WI38 (cell line): ENCODE measurements around the gene MAP1S.

Source experiments
- H3K4me3 ChIP-seq: 2 replicates; pipeline ENCODE4 v1.5.1; 2011; ENCODE audit warnings: low read depth, mild to moderate bottlenecking, control low read depth, low read length
- CTCF ChIP-seq: IDR thresholded peaks from 2 replicates; pipeline ENCODE4 v1.5.1; 2012; ENCODE audit warnings: low read depth, mild to moderate bottlenecking, control low read depth, low read length

The MAP1S gene

GRCh38 chr19:17751912-17752273, 32.6 kb downstream of the MAP1S start:
- no peak overlapping the region for H3K4me3 ChIP-seq
- TF ChIP-seq CTCF: no peak

GRCh38 chr19:17752865-17753639, 33.8 kb downstream of the MAP1S start:
- TF ChIP-seq CTCF: no peak
- no peak overlapping the region for H3K4me3 ChIP-seq

GRCh38 chr19:17753976-17754375, 34.7 kb downstream of the MAP1S start:
- no peak for TF ChIP-seq CTCF
- H3K4me3 ChIP-seq: no peak overlapping the region

GRCh38 chr19:17754634-17755442, 35.6 kb downstream of the MAP1S start:
- no peak for TF ChIP-seq CTCF
- no peak overlapping the region for H3K4me3 ChIP-seq

- TF ChIP-seq CTCF: no peak
- H3K4me3 ChIP-seq: no peak overlapping the region
These were observed 36.2 kb downstream of the MAP1S start for GRCh38 chr19:17755443-17755890.

- no peak overlapping the region for H3K4me3 ChIP-seq
- TF ChIP-seq CTCF: no peak
These were observed 36.8 kb downstream of the MAP1S start for GRCh38 chr19:17755977-17756670.
